GM21526 (cell line): Measurements from ENCODE around the gene RNF217.
"Not testable (repeated sequence)": the region's sequence is repeated elsewhere in the genome, so short reads cannot be mapped to it uniquely, and the experiment has no call there.

Experiments
- ATAC-seq: cut with Tn5 transposase; IDR thresholded peaks from one replicate; pipeline ENCODE4 v1.9.1; 2021; ENCODE audit warnings: moderate library complexity; ENCODE audit not compliant: unreplicated experiment, low FRiP score

RNF217 gene, protein sequence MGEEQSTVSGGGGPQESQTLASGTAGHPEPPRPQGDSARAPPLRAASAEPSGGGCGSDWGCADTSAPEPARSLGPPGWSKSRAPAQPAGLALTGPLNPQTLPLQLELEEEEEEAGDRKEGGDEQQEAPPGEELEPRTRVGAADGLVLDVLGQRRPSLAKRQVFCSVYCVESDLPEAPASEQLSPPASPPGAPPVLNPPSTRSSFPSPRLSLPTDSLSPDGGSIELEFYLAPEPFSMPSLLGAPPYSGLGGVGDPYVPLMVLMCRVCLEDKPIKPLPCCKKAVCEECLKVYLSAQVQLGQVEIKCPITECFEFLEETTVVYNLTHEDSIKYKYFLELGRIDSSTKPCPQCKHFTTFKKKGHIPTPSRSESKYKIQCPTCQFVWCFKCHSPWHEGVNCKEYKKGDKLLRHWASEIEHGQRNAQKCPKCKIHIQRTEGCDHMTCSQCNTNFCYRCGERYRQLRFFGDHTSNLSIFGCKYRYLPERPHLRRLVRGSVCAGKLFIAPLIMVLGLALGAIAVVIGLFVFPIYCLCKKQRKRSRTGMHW

DNA sequence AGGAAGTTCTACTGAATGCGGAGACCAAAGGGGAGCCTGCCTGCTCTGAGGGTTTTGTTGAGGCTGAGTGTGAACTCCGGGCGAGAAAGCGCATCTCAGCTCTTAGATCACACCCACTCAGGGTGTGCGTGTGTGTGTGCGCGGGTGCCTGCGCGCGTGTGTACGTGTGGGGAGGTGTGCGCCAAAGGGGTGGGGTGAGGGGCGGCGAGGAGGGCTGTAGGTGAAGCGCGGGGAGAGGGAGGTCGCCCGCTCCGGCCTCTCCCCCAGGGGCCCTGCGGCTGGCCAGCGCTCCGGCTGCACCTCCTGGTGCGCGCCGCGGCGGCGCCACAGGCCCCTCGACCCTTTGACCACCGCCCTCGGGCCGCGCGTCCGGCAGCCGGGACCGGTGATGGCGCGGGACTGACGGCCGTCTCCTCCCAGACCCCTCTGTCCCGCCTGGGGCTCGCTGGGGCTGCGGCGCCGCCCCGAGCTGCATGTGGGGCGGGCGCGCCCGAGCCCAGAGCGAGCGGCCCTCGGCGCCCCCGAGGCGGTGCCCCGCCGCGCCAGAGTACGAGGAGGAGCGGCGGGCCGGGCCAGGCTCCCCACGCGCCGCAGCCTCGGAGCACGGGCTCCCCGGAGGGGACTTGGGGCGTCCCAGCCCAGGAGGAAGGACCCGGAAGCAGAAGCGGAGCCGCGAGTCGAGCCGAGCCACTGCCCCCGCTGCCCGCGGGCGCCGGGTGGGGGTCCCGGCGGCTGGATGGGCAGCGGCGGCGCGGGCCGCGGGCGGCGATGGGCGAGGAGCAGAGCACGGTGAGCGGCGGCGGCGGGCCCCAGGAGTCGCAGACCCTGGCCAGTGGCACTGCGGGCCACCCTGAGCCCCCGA lies at the start of gene RNF217:
Gene RNF217 (plus strand): TSS at position 661 of the 862 bp plus-strand sequence. CDS start 108 bp downstream, at position 769.
- no peak for ATAC-seq

DNA sequence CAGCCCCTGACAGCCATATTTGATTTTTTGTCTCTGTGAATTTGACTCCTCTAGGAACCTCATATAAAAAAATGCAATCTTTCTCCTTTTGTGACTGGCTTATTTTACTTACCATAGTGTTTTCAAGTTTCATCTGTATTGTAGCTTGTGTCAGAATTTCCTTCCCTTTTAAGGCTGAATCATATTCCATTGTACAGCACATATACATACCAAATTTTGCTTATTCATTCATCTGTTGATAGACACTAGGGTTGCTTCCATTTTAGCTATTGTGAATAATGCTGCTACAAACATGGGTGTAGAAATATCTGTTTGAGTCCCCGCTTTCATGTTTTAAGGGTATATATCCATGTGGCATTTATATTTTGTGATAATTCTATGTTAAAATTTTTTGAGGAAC lies 49.2 kb upstream of the RNF217 start:
- no peak for ATAC-seq

DNA sequence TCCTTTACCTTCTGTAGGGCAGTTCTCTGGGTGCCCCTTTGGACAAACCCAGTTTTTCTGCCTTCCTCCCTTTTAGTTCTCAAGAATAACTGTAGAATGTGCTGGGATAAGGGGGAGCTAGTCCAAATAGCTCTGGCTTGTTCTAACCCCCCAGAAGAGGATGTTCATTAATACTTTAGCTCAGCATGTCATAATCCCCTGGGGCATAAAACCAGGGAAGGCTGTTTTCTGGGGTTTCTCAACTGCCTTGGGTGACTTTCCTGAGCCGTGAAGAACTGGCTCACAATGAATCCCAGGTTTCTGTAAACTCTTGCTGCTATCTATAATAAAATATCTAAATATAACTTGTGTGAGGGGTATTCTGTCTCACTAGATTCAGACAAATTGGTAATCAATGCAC lies 44.5 kb upstream of the RNF217 start:
- no peak for ATAC-seq

GRCh38 chr6:124919703-124920102 lies 42.5 kb upstream of the RNF217 start:
- ATAC-seq, result not testable (repeated sequence)

- no peak for ATAC-seq
Measured at GRCh38 chr6:124924333-124924759, 37.9 kb upstream of the RNF217 start.

- ATAC-seq, result no peak
Measured at GRCh38 chr6:124926435-124926834, 35.8 kb upstream of the RNF217 start.

DNA sequence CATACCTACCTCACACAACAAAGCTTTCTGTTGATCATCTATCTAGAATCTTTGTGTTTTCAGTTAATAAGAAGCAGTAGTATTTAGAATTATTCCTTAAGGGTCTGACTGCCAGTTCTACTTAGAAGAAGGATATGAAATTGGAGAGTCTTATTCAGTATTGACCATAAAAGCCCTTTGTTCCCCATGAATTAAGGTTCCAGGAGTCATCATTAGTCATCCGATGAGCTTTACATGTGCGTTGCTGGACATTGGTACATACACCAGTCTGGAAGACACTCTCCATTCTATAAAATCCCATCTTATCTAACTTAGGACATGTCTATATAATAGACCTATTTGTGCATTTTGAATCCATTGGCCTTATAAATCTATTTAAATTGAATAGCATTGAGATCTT lies 34.4 kb upstream of the RNF217 start:
- no peak for ATAC-seq

DNA sequence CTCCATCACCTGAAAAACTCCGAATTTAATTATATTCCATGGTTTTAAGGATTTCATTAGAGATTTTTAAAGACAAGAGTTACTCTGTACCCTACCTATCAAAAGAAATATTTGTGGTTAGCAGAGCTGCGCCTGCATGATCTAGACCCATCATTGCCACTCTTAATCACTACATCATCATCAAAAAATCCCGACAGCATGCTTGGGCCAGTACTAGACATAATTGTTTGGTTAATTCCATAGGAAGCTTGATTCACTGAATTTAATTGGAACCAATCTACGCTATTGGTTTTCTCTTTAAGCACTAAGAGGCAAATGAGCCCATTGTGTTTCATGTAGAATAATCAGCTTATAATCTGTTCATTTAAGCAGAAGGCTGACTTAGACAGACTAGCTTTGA lies 33.4 kb upstream of the RNF217 start:
- no peak for ATAC-seq

DNA sequence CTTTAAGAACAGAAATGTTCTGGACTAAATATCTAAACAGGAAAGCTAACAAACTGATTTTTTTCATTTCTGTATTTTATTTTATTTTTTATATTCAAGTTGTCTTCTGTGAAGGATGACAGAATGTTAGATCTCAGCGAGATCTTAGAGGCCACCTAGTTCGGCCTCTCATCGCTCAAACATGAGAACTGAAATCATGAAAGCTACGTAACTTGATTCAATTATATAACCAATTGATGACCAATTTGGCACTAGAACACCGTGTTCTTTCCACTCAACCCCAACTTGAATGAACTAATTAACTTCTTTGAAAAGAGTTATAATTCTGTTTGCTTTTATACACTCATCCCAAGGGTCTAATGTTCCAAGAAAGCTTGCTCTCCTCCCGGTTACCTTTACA lies 24.6 kb upstream of the RNF217 start:
- no peak for ATAC-seq

GRCh38 chr6:124941259-124941658 lies 21.0 kb upstream of the RNF217 start:
- no peak for ATAC-seq

DNA sequence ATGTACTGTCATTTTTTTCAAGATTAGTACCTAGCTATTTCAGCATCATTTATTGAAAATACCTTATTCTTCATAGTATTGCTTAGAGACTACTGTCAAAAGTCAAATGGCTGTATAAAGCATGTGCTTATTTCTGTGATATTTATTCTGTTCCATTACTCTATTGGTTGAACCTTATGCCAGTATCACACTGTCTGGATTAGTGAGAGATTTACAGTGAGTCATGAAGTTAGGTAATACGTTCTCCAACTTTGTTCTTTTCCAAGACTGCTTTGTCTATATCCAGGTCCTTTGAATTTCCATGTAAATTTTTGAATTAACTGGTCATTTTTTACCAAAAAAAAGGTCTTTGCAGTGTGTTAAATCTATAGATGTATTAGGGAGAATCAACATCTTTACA lies 18.6 kb upstream of the RNF217 start:
- no peak for ATAC-seq

- no peak for ATAC-seq
Measured at GRCh38 chr6:124947971-124948451, 14.2 kb upstream of the RNF217 start.

DNA sequence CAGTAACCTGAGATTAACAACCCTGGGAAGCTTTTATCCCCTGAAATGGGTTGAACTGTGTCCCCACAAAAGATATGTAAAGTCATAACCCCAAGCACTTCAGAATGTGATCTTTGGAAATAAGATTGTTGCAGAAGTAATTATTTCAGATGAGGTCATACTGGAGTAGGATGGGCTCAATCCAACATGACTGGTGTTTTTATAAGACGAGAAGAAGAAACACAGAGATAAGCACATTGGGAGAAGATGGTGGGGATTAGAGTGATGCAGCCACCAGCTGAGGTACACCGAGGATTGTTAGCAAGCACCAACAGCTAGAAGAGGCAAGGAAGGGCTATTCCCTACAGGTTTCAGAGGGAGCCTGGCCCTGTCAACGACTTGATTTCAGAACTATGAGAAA lies 12.5 kb upstream of the RNF217 start:
- no peak for ATAC-seq

GRCh38 chr6:124953808-124954207 lies 8.4 kb upstream of the RNF217 start:
- ATAC-seq, result no peak

DNA sequence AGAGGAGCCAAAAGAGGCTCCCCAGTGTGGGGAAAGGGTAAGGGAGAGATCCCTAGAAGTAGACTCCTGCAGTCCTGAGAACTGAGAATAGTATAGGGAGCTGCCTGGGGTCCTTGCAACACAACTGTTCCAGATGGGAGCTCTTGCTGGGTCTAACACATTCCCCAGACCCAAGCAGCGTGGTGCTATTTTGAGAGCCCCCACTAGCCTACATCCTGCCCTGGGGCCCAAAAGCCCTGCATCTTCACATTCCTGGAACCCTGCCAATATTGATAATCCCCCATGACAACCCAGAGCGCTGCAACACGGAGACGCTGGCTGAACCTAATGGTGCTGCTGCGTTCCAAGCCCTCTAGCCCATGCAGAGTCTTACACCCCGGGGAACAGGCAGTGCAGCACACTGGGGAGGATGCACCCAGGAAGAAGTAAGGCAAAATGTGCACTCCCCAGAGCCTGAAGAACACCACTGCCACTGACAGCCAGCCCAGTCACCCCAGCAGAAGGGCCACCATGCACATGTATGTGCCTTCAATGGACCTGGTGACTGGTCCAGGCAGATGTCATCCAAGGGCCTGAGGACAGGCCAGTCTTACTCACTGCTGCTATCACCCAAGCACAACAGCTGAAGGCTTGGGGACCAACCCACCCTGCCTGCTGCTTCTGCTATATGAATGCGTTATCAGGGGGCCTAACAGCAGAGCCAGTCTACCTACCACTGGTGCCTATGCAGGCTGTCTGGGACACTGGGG lies 7.0 kb upstream of the RNF217 start:
- ATAC-seq, result no peak

DNA sequence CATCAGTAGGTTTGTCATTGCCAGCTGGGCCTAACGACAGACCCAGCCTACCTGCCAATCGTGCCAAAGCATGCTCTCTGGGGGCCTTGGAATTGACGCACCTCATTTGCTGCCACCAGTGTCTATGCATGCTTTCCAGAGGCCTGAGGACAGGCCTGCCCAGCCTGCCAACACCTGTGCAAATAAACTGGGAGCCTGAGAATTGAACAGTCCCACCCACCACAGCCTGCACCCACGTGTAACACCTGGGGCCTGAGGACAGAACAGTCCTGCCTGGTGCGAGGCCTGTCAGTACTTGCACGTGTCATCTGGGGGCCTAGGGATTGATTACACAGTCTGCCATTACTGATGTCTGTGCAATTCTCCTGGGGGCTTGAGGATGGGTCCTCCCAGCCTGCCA lies 6.2 kb upstream of the RNF217 start:
- no peak for ATAC-seq

DNA sequence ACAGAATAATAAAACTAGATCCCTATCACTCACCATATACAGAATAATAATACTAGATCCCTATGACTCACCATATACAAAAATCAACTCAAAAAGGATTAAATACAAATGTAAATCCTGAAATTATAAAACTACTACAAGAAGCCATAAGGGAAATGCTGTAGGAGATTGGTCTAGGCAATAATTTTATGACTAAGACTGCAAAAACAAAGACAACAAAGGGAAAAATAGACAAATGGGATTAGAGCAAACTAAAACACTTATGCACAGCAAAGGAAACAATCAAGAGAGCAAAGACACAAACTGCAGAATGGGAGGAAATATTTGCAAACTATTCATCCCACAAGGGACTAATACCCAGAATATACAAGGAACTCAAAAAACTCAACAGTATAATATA lies 4.1 kb upstream of the RNF217 start:
- no peak for ATAC-seq

GRCh38 chr6:124958759-124959354 lies 3.4 kb upstream of the RNF217 start:
- ATAC-seq, result no peak

- ATAC-seq, result no peak
Measured at GRCh38 chr6:124960757-124961463, 1.3 kb upstream of the RNF217 start.

DNA sequence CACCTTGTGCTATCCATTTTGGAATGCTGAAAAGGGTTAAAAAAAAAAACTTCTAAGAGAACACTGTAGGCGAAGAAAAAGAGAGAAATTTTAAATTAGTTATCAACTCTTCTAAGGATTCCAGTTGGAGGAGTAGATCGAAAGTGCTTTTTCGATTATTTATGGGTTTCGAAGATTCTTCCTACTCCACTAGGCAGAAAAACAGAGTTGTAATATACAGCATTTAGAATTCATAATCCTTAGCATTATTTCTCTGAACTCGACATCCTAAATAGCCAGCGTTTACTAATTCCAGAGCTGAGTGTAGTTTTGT lies 817 bp upstream of the RNF217 start:
- ATAC-seq, result no peak
